ENCODE results near the gene MDH1.
"Not testable (repeated sequence)": the region's sequence is repeated elsewhere in the genome, so short reads cannot be mapped to it uniquely, and the experiment has no call there.

Gene MDH1

GRCh38 chr2:63562751-63563150, 26.0 kb upstream of the MDH1 start:
- TF ChIP-seq ZFX (IDR thresholded peaks at IDR 0.05) (no peak), CTCF (conservative IDR thresholded peaks at IDR 0.05) (no peak)
- H3K27ac ChIP-seq, result no peak overlapping the region

- no peak for TF ChIP-seq ZFX (IDR thresholded peaks at IDR 0.05)
- no peak for TF ChIP-seq CTCF (conservative IDR thresholded peaks at IDR 0.05)
- no peak overlapping the region for H3K27ac ChIP-seq
Measured at GRCh38 chr2:63569740-63570139, 19.0 kb upstream of the MDH1 start.

GRCh38 chr2:63571291-63571690, 17.5 kb upstream of the MDH1 start:
- no peak overlapping the region for H3K27ac ChIP-seq
- no peak for TF ChIP-seq CTCF (conservative IDR thresholded peaks at IDR 0.05)
- no peak for TF ChIP-seq ZFX (IDR thresholded peaks at IDR 0.05)

- H3K27ac ChIP-seq, result no peak overlapping the region
- TF ChIP-seq CTCF (conservative IDR thresholded peaks at IDR 0.05), result no peak
- no peak for TF ChIP-seq ZFX (IDR thresholded peaks at IDR 0.05)
Measured at GRCh38 chr2:63572001-63572400, 16.8 kb upstream of the MDH1 start.

GRCh38 chr2:63573026-63573425, 15.7 kb upstream of the MDH1 start:
- not testable (repeated sequence) for H3K27ac ChIP-seq

GRCh38 chr2:63573726-63574345, 14.9 kb upstream of the MDH1 start:
- not testable (repeated sequence) for H3K27ac ChIP-seq

- no peak overlapping the region for H3K27ac ChIP-seq
- TF ChIP-seq CTCF (conservative IDR thresholded peaks at IDR 0.05) (no peak), ZFX (IDR thresholded peaks at IDR 0.05) (no peak)
Measured at GRCh38 chr2:63576546-63576945, 12.2 kb upstream of the MDH1 start.

GRCh38 chr2:63578767-63579166, 10.0 kb upstream of the MDH1 start:
- TF ChIP-seq ZFX (IDR thresholded peaks at IDR 0.05) (no peak), CTCF (conservative IDR thresholded peaks at IDR 0.05) (no peak)
- H3K27ac ChIP-seq, result no peak overlapping the region

Measured in C4-2B (cell line).